OCI-LY1 (cell line): ENCODE data around the gene VAV3.

ENCODE experiments used
- EZH2 ChIP-seq: fragments of 200-600 bp; sonication (generic), shearing (Covaris generic); IDR thresholded peaks from 2 replicates; pipeline ENCODE4 v1.8.0; 2017; ENCODE audit warnings: borderline replicate concordance, mixed run types, mild to moderate bottlenecking, antibody characterized with exemption, low read length, moderate library complexity, mixed read lengths
- TF ChIP-seq, protein P1 (sequence below): fragments of 200-600 bp; sonication (generic), shearing (Covaris generic); IDR thresholded peaks from 2 replicates; pipeline ENCODE4 v1.5.1; 2017; ENCODE audit warnings: mild to moderate bottlenecking, antibody characterized with exemption, low read length, moderate library complexity, mixed read lengths

DNA sequence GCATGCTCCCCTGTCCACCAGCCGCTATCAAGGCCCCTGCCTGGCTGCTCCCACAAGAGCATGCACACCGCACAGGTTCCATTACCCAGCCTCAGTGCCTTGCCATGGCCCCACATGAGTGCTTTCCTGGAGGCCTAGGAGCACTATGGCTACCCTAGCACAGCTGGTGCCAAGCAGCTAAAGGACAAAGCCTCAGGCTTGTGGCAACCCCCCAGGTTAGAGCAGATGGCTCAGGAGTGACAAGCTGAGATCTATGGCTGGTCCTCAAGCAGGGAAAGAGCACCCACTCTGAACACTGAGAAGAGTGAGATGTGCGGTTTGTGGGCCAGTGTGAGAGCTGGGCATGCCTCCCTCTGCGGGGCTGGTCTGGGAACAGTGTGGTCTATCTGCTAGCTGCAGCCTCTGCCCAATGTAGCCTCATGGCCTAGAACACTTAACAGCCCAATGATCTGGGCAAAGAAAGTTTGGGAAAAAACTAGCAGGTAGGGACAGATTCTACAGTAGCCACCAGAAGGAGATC, 129.8 kb downstream of the VAV3 start:
- TF ChIP-seq, protein P1, sequence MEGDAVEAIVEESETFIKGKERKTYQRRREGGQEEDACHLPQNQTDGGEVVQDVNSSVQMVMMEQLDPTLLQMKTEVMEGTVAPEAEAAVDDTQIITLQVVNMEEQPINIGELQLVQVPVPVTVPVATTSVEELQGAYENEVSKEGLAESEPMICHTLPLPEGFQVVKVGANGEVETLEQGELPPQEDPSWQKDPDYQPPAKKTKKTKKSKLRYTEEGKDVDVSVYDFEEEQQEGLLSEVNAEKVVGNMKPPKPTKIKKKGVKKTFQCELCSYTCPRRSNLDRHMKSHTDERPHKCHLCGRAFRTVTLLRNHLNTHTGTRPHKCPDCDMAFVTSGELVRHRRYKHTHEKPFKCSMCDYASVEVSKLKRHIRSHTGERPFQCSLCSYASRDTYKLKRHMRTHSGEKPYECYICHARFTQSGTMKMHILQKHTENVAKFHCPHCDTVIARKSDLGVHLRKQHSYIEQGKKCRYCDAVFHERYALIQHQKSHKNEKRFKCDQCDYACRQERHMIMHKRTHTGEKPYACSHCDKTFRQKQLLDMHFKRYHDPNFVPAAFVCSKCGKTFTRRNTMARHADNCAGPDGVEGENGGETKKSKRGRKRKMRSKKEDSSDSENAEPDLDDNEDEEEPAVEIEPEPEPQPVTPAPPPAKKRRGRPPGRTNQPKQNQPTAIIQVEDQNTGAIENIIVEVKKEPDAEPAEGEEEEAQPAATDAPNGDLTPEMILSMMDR = no peak
- no peak for TF ChIP-seq EZH2
